GM21529 (cell line): Measurements from ENCODE around the gene MRPL32.
"Not testable (repeated sequence)": the region's sequence is repeated elsewhere in the genome, so short reads cannot be mapped to it uniquely, and the experiment has no call there.

Source experiments
- ATAC-seq: cut with Tn5 transposase; IDR thresholded peaks from one replicate; pipeline ENCODE4 v1.9.1; 2021; ENCODE audit not compliant: unreplicated experiment

Gene MRPL32

DNA sequence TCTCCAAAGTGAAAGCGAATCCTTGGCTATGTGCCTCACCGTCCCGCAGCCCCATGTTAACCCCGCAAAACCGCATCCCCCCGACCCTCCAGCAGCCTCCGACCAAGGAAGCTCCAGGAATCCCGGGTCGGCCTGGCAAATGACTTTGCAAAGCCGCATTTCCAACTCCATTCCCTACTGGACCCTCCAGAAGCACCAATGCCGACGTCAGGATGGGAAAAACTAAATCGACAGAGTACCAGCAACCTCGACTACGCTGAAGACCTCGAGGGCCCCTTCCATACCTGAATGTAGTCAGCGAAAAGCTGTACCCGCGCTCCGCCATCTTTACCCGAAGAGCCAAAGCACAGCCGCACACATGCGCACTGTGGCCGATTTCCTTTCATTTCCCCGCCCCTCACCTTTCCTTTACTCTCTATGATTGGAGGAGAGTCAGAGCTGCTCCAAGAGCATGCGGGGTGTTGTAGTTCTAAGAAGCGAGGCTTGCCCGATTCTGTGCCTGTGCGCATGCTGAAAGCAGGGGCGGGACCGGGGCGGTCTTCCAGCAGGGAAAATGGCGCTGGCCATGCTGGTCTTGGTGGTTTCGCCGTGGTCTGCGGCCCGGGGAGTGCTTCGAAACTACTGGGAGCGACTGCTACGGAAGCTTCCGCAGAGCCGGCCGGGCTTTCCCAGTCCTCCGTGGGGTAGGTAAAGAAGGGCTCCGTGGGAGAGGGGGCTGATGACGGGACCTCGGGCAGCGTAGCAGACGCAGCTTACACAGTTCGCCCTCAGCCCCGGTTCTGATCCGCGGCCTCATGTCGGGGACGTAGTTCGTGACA, at the start of gene MRPL32, which contains the start of gene PSMA2:
TSS of gene MRPL32 (plus strand) at position 543 of the 818 bp plus-strand sequence. CDS start at position 554, 11 bp downstream.
TSS of gene PSMA2 (minus strand) at position 341 of the 818 bp plus-strand sequence. CDS start at position 325, 16 bp downstream.
- peak; percentile 99 for ATAC-seq

DNA sequence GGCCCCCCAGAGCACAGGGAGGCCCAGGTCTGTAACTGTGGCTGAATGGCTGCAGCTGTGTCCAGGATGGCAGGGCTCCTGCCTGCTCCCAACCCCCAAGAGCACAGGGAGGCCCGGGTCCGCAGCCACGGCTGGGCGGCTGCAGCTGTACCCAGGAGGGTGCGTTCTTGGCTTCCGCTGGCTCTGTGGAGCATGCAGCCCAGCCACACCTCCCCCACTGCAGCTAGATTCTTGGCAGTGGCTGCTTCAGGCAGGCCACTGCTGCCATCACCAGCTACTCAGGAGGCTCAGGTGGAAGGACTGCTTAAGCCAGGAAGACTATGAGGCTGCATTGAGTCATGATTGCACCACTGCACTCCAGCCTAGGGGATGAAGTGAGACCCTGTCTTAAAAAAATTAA, 48.2 kb upstream of the MRPL32 start:
- ATAC-seq = no peak

GRCh38 chr7:42885183-42885582, 47.0 kb upstream of the MRPL32 start:
- not testable (repeated sequence) for ATAC-seq

- ATAC-seq = no peak
Observed at GRCh38 chr7:42886129-42886528, 46.0 kb upstream of the MRPL32 start.

DNA sequence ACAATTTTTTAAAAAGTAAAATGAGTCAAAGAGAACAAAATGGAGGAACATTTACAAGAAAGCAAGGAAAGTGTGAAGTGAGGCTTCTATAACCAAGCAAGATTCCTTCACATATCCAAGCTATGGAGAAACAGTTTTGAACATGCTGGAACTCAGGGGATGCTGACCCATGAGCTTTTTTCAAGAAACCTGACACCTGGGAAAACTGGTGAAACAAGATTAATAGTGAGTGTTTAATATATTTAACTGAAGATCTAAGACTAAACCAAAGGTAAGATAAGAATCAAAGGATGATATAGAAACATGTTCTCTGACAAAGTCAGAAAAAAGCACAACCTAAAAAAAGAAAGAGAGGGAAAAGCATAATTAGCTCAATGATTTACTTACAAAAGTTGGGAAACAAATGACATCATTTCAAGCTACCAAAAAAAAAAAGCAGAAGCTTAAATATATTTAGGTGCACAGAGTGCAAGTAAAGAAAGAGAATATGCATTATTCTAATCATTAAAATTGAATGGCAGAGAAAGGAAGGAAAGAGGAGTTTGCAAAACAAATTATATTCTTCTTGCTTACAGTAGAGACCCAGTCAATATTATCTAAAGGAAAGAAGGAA, 45.2 kb upstream of the MRPL32 start:
- ATAC-seq = no peak

DNA sequence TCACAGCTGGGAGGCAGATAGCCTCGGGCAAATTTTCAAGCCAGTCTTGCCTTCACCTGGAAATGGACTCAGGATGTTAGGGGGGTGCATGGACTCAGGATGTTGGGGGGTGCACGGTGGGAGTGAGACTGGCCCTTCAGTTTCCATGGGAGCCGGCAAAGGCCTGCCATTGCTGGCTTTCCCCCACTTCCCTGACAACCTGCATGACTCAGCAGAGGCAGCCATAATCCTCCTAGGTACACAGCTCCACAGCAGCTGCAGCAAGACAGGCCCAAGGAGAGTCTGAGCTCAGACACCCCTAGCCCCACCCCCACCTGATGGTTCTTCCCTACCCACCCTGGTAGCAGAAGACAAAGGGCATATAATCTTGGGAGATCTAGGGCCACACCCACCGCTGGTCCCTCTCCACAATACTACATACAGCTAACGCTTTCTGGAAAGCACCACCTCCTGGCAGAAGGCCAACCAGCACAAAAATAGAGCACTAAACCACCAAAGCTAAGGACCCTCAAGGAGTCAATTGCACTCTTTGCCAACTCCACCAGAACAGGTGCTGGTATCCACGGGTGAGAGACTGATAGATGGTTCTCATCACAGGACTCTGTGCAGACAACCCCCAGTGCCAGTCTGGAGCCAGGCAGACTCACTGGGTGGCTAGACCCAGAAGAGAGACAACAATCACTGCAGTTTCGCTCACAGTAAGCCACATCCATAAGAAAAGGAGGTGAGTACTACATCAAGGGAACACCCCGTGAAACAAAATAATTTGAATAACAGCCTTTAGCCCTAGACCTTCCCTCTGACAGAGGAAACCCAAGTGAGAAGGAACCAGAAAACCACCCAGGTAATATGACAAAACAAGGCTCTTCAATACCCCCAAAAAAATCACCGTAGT, 38.6 kb upstream of the MRPL32 start:
- ATAC-seq = no peak

- ATAC-seq = no peak
Observed at GRCh38 chr7:42900842-42901241, 31.3 kb upstream of the MRPL32 start.

DNA sequence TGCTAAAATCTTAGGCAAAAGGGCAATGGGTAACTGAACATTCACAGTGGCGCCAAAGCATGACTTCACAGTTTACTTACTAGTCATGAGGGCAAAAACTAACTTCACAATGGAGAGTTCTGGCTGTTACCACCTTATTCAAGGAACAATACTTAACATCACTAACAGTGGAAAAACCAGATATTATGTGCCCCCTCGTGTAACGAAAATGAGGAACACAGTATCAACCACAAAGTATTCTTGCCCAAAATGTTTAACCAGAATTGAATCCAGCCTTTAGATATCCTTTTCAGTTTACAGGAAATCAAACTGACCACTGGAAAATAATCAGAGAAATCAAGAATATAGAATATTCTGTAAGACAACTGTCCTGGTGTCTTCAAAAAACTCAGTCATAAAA, 29.8 kb upstream of the MRPL32 start:
- no peak for ATAC-seq

DNA sequence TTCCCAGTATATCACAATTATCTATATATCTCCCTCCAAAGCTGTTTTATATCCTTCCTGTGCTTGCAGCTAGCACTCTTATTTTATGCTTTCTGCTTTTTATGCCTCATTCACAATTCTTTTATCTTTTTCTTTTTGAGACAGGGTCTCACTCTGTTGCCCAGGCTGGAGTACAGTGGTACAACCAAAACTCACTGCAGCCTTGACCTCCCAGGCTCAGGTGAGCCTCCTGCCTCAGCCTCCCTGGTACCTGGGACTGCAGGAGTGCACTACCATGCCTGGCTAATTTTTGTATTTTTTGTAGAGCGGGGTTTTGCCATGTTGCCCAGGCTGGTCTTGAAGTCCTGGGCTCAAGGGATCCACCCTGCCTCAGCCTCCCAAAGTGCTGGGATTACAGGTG, 26.0 kb upstream of the MRPL32 start:
- ATAC-seq = no peak

DNA sequence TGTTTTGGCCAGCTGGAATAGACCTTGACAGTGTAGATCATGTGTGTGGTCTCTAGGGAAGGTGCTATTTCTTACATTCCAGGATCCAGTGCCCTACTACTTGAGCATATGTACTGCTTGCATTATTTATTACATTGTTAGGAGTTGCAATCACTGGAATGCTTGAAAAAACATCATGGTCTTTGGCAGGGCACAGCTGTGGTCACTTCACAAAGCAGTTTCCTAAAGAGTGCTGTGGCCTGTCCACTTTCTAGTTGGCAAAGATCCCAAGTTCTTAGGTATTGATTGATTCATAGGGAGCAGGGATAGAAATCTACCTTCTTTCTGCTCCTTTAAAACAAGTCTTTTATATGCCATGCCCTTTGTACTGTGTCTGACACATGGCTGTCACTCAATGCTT, 24.9 kb upstream of the MRPL32 start:
- ATAC-seq = no peak

DNA sequence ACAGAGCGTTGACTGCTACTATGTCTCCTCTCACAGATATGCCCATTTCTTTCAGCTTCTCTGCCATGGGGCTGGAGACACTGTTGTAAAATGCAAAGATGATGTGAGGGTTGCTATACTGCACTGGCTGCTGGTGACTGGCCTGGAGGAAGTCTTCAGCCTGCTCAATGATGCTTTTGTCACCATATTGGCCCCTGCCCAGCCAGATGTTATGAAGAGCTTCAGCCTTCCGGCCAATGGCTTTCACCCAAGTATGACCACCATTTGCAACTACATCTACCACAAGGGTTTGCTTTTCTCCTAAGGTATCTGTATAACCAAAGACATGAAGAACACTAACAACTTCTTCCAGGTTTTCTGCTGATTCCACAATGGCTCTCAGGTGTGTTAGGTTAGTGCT, 21.9 kb upstream of the MRPL32 start:
- no peak for ATAC-seq

- ATAC-seq = peak; percentile 89
Observed at GRCh38 chr7:42911454-42912447, 20.4 kb upstream of the MRPL32 start, which contains the start of gene C7orf25. TSS of gene C7orf25 (minus strand) at chr7:42912070. CDS start at chr7:42910900, 1,170 bp downstream.

- no peak for ATAC-seq
Observed at GRCh38 chr7:42913591-42913990, 18.6 kb upstream of the MRPL32 start.

- no peak for ATAC-seq
Observed at GRCh38 chr7:42914009-42914408, 18.2 kb upstream of the MRPL32 start.

DNA sequence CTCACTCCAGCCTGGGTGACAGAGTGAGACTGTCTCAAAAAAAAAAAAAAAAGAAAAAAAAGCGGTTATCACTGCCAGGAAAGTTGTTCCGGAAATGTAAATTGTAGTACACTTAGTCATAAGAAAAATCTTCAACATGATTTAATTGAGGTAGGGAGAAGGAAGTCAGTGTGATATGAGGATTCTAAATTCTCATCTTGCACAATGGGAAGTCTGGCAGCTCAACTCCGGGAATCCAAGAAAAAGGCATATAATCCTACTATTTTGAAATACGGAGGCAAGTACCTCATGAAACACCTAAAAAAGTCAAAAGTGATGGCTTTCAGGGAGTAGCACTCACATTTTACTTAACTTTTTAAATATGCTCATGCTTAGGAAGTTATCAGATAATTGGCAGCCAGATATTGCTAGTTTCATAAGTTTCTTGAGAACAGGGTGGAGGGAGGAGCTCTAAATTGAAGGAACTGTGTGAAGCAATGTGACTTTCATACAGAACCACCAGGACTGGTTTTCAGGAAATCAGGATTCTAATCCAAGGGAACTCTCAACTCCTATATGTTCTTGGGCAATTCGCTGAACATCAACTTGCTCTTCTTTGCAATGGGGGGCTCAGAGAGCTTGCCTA, 17.6 kb upstream of the MRPL32 start:
- ATAC-seq = no peak

- ATAC-seq = no peak
Observed at GRCh38 chr7:42915356-42915755, 16.8 kb upstream of the MRPL32 start.

DNA sequence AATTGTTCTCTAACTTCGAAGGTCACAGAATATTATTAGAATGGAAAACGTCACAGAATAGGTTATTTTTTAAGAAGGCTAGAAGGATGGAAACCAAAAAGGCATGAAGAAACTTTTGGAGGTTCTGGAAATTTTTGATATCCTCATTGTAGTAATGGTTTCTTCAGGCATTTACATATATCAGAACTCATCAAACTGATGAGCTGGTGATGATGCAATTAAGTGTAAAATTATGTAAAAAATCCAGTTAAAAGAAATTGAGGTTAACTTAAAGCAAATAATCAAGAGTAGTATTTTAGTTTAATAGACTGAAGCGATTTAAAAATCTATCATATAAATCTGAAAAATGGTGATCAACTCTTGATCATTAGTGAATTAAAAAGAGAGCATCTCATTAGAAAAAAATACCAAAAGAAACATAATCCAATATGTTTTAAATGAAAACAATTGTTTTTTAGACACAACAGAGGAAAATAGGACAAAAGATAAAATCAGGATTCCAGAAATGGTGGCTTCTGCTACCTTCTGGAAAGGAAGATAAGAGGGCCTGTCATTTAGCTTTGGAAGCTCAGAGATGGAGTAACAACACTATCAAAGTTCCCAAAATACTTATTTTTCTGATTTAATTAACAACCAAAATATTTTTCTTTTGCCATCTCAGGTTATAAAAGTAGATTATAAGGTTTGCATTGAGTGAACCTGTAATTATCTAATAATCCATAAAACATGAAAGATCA, 10.0 kb upstream of the MRPL32 start:
- ATAC-seq = no peak

DNA sequence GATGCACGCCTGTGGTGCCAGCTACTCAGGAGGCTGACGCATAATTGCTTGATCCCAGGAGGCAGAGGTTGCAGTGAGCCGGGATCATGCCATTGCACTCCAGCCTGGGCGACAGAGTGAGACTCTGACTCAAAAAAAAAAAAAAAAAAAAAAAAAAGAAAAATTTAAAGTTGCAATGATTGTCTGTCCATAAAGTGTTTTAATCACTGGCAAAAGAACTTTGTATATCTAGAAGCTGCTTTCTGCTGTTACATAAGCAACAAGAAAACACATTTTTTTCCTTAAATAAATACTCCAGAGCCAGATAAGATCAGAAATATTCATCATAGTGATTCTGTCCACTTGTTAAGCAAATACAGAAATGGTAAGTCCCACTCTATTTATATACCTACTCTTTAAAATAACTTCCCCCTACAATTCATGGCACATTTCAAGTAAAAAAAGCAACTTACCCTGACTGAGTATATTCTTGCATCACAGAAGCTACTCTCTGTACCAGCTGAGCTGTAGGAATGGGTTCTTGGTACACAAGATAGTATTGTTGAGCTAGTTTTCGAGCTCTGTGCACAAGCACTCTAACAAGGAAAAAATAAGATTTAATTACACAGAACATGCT, 7.8 kb upstream of the MRPL32 start:
- no peak for ATAC-seq
